K562 (cell line): ENCODE measurements around the gene DCAF4. TPM values are rescaled to one million over a fixed set of nuclear protein-coding genes. Genes with fewer than 3 reads are reported as not detected.

Source experiments
- STAT5A ChIP-seq: IDR thresholded peaks from 2 replicates; pipeline ENCODE4 v1.6.1; 2012; ENCODE audit warnings: low read length, inconsistent platforms, borderline replicate concordance
- ZNF24 ChIP-seq: fragments of 450-650 bp; IDR thresholded peaks from 2 replicates; pipeline ENCODE4 v1.6.1; 2016
- ZNF561 ChIP-seq: fragments of 450-650 bp; formaldehyde crosslinking; conservative IDR thresholded peaks from 2 replicates; pipeline ENCODE4 v1.4.0; 2020; ENCODE audit warnings: mild to moderate bottlenecking, moderate library complexity
- polyA plus RNA-seq, 8 experiments: library from polyadenylated mRNA; depleted of rRNA in 4 of 8; stranded (reverse) in 5 of 8; unstranded in 3 of 8; fragments of >200 nt; fragmentation: Nextera tagmentation in 2 of 8; fragmentation: Illumina TruSeq in 1 of 8; extraction: Ambion mirVana in 2 of 8; extraction: Trizol in 1 of 8; gene quantifications; 2 replicates each; pipeline versions ENCODE4 v1.2.1 to v1.2.3, GENCODE V29; 2011 to 2014; ENCODE audit warnings: inconsistent platforms in 1 of 8, missing spikeins in 1 of 8
- total RNA-seq, 7 experiments: library from RNA; depleted of rRNA in 6 of 7; stranded (reverse); fragments of >200 nt in 6 of 7; fragmentation: Illumina TruSeq in 2 of 7; extraction: Trizol in 2 of 7; gene quantifications; 2 replicates each; pipeline versions ENCODE4 v1.2.1 to v1.2.3, GENCODE V29; 2011 to 2021; ENCODE audit warnings: low replicate concordance in 1 of 7
- TF ChIP-seq, protein P1 (sequence below): fragments of 450-650 bp; IDR thresholded peaks from 2 replicates; pipeline ENCODE4 v1.6.1; 2018; ENCODE audit not compliant: partially characterized antibody
- TF ChIP-seq, protein P2 (sequence below): sonication (generic); formaldehyde crosslinking; IDR thresholded peaks from 2 replicates; pipeline ENCODE4 v1.8.0; 2023; ENCODE audit warnings: mild to moderate bottlenecking, missing genetic modification reagents
- TF ChIP-seq, protein P3 (sequence below): sonication (generic); formaldehyde crosslinking; IDR thresholded peaks from 2 replicates; pipeline ENCODE4 v1.8.1; 2023; ENCODE audit warnings: mild to moderate bottlenecking, missing genetic modification reagents
- TF ChIP-seq, protein P4 (sequence below): fragments of 250-450 bp; sonication (Bioruptor Pico); IDR thresholded peaks from 2 replicates; pipeline ENCODE4 v1.8.0; 2022; ENCODE audit warnings: inconsistent platforms
- TF ChIP-seq, protein P5 (sequence below): fragments of 250-450 bp; sonication (Bioruptor Pico); IDR thresholded peaks from 2 replicates; pipeline ENCODE4 v1.4.0; 2020

DCAF4 gene
- total and polyA plus RNA-seq, 9 of the 15 experiments (the other 6 are each of a cell fraction or from before 2014, with no cell fraction given), result 2.7 to 49.2 (median 22.9) TPM

DNA sequence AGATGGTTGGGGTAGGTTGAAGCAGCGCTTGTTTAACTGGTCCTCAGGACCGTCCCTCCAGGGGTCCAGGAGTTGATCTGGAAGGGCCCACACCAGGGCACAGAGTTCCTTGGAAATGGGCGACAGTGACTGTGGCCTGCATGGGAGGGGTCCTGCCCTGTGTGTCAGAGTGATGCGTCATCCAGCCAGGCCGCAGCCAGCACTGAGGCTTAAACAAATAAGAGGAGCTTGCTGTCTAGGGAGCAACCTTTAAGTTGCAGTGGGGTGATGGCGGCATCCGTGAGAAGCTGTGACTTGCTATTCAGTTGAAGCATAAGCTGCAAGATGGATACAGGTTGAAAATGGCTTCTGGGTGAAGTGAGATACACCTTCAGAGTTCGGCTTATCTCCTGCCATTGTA is 20.2 kb downstream of the DCAF4 start (continued):
- TF ChIP-seq ZNF561 (CRISPR knock-in tag) (no peak), STAT5A (no peak), ZNF24 (no peak)
- TF ChIP-seq, protein P1, sequence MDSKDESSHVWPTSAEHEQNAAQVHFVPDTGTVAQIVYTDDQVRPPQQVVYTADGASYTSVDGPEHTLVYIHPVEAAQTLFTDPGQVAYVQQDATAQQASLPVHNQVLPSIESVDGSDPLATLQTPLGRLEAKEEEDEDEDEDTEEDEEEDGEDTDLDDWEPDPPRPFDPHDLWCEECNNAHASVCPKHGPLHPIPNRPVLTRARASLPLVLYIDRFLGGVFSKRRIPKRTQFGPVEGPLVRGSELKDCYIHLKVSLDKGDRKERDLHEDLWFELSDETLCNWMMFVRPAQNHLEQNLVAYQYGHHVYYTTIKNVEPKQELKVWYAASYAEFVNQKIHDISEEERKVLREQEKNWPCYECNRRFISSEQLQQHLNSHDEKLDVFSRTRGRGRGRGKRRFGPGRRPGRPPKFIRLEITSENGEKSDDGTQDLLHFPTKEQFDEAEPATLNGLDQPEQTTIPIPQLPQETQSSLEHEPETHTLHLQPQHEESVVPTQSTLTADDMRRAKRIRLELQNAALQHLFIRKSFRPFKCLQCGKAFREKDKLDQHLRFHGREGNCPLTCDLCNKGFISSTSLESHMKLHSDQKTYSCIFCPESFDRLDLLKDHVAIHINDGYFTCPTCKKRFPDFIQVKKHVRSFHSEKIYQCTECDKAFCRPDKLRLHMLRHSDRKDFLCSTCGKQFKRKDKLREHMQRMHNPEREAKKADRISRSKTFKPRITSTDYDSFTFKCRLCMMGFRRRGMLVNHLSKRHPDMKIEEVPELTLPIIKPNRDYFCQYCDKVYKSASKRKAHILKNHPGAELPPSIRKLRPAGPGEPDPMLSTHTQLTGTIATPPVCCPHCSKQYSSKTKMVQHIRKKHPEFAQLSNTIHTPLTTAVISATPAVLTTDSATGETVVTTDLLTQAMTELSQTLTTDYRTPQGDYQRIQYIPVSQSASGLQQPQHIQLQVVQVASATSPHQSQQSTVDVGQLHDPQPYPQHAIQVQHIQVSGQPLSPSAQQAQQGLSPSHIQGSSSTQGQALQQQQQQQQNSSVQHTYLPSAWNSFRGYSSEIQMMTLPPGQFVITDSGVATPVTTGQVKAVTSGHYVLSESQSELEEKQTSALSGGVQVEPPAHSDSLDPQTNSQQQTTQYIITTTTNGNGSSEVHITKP, result no peak
- TF ChIP-seq, protein P2, sequence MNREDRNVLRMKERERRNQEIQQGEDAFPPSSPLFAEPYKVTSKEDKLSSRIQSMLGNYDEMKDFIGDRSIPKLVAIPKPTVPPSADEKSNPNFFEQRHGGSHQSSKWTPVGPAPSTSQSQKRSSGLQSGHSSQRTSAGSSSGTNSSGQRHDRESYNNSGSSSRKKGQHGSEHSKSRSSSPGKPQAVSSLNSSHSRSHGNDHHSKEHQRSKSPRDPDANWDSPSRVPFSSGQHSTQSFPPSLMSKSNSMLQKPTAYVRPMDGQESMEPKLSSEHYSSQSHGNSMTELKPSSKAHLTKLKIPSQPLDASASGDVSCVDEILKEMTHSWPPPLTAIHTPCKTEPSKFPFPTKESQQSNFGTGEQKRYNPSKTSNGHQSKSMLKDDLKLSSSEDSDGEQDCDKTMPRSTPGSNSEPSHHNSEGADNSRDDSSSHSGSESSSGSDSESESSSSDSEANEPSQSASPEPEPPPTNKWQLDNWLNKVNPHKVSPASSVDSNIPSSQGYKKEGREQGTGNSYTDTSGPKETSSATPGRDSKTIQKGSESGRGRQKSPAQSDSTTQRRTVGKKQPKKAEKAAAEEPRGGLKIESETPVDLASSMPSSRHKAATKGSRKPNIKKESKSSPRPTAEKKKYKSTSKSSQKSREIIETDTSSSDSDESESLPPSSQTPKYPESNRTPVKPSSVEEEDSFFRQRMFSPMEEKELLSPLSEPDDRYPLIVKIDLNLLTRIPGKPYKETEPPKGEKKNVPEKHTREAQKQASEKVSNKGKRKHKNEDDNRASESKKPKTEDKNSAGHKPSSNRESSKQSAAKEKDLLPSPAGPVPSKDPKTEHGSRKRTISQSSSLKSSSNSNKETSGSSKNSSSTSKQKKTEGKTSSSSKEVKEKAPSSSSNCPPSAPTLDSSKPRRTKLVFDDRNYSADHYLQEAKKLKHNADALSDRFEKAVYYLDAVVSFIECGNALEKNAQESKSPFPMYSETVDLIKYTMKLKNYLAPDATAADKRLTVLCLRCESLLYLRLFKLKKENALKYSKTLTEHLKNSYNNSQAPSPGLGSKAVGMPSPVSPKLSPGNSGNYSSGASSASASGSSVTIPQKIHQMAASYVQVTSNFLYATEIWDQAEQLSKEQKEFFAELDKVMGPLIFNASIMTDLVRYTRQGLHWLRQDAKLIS (CRISPR knock-in tag), result no peak
- TF ChIP-seq, protein P3, sequence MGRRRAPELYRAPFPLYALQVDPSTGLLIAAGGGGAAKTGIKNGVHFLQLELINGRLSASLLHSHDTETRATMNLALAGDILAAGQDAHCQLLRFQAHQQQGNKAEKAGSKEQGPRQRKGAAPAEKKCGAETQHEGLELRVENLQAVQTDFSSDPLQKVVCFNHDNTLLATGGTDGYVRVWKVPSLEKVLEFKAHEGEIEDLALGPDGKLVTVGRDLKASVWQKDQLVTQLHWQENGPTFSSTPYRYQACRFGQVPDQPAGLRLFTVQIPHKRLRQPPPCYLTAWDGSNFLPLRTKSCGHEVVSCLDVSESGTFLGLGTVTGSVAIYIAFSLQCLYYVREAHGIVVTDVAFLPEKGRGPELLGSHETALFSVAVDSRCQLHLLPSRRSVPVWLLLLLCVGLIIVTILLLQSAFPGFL (CRISPR knock-in tag), result no peak
- TF ChIP-seq, protein P4, sequence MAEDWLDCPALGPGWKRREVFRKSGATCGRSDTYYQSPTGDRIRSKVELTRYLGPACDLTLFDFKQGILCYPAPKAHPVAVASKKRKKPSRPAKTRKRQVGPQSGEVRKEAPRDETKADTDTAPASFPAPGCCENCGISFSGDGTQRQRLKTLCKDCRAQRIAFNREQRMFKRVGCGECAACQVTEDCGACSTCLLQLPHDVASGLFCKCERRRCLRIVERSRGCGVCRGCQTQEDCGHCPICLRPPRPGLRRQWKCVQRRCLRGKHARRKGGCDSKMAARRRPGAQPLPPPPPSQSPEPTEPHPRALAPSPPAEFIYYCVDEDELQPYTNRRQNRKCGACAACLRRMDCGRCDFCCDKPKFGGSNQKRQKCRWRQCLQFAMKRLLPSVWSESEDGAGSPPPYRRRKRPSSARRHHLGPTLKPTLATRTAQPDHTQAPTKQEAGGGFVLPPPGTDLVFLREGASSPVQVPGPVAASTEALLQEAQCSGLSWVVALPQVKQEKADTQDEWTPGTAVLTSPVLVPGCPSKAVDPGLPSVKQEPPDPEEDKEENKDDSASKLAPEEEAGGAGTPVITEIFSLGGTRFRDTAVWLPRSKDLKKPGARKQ (CRISPR knock-in tag), result no peak
- TF ChIP-seq, protein P5, sequence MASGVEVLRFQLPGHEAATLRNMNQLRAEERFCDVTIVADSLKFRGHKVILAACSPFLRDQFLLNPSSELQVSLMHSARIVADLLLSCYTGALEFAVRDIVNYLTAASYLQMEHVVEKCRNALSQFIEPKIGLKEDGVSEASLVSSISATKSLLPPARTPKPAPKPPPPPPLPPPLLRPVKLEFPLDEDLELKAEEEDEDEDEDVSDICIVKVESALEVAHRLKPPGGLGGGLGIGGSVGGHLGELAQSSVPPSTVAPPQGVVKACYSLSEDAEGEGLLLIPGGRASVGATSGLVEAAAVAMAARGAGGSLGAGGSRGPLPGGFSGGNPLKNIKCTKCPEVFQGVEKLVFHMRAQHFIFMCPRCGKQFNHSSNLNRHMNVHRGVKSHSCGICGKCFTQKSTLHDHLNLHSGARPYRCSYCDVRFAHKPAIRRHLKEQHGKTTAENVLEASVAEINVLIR (CRISPR knock-in tag), result no peak
- TF ChIP-seq, all 486 proteins: peak for 0
